Measurements from ENCODE around the gene KRTAP4-2. TPM values are rescaled to one million over a fixed set of nuclear protein-coding genes. Genes with fewer than 3 reads are reported as not detected.
"Not testable (repeated sequence)": the region's sequence is repeated elsewhere in the genome, so short reads cannot be mapped to it uniquely, and the experiment has no call there.

Gene KRTAP4-2
- total RNA-seq, 1 experiment from 2014 or later = not detected

DNA sequence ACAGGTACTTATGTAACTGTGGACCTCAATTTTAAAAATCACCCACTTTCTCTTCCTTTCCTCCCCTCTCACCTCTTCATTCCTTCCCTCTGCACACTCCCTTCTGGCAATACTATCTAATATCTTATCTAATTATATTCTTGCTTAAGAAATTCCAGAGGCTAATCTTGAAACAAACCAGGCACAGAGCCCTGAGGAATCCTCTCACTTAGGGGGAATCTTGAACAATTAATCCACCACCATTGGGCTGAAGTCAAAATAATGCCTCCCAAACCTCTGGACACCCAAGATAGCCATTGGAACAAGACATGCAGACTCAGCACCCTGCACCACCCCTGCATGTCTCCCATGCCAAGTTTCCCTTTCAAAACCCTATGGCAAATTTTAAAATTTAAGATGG lies 36.7 kb downstream of the KRTAP4-2 start (continued):
- TF ChIP-seq SIN3A (IDR thresholded peaks at IDR 0.05; ENCODE audit: low read depth) (no peak), JUND (IDR thresholded peaks at IDR 0.05) (no peak), SP1 (IDR thresholded peaks at IDR 0.05; ENCODE audit: low read depth) (no peak), POLR2AphosphoS5 (IDR thresholded peaks at IDR 0.05; ENCODE audit: low read depth, low read length) (no peak), YY1 (IDR thresholded peaks at IDR 0.05; ENCODE audit: extremely low read depth, insufficient replicate concordance, low read depth, low read length) (no peak), ELF1 (IDR thresholded peaks at IDR 0.05; ENCODE audit: borderline replicate concordance, low read depth) (no peak)

DNA sequence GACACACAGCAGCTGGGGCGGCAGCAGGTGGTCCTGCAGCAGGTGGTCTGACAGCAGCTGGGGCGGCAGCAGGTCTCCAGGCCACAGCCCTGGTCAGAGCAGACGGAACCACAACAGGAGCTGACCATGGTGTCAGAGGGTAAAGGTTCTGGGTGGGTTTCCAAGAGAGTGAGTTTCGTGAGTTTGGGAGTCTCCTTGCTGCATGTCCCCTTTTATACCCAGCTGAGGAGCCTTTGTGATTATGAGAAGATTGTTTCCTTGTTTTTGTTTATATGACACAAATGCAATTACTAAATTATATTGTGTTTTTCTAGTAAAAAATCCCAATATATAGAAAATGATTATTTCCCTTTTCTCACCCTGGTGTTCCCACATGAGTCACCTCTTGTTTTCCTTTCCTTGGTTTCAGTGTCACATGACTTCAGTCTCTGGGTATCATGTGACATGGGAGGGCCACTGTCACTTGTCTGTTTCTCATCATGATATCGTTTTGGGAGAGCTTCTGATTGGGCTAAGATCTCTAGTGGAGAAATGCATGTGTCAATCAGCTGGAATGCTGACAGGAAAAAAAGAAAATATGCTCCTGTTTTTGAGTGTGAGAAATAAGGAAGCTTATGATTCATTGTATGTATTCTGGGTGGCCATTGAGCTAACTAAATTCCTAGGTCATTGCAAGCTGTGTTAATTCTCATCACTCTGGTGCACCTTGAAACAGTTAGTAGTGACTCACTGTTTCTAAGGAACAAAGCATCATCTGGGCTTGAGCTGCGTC lies 37.5 kb downstream of the KRTAP4-2 start, which contains the start of gene KRTAP4-6:
TSS of gene KRTAP4-6 (minus strand) at position 185 of the 772 bp plus-strand sequence. CDS start at position 128, 57 bp downstream.
- H2AFZ ChIP-seq (ENCODE audit: low read depth, low read length, poor library complexity, severe bottlenecking) = no peak within 1 kb of the TSS
- ChIA-PET RAD21 (ENCODE audit: low non-redundant PET in 1 of 2, low total read pairs in 2 of 2, uncharacterized antibody in 2 of 2, unreplicated experiment in 2 of 2) (no interaction called here), CTCF (no interaction called here), POLR2A (interaction anchor here (1.0 kb wide), 1 partner anchor 56 kb away, joined by 5 read pairs; the partner anchor contains the start of gene KRTAP4-7)
- peak within 1 kb of the TSS; percentile 41 for H3K4me2 ChIP-seq (ENCODE audit: low read length)
- no peaks in the 10 kb centered on the region for H4K20me1 ChIP-seq (ENCODE audit: insufficient read depth)
- DNase-seq (ENCODE audit: low read depth, low spot score) = no peak
- H3K36me3 ChIP-seq (ENCODE audit: control insufficient read depth in 1 of 2, insufficient read depth in 2 of 2, low read length in 2 of 2) = peaks cover 0 to 9% of the 10 kb centered on the region in 2 experiments; a peak in 1 of 4 replicates
- H3K27ac ChIP-seq (ENCODE audit: low read depth, low read length) = peak within 1 kb of the TSS; percentile 45; the same call in 1 of the 2 replicates
- peak within 1 kb of the TSS; percentile 35 to 49 for H3K4me3 ChIP-seq (replicated peaks in 1 of 2; ENCODE audit: low read depth in 1 of 2, low read length in 2 of 2)
- ATAC-seq = no peak
- no peaks in the 10 kb centered on the region; a peak in 1 of 4 replicates for H3K4me1 ChIP-seq (ENCODE audit: control insufficient read depth in 1 of 2, insufficient read depth in 2 of 2, low read length in 2 of 2)
- peak within 1 kb of the TSS; percentile 41; the same call in 1 of the 2 replicates for H3K9ac ChIP-seq (ENCODE audit: low read length)
- no peaks in the 10 kb centered on the region for H3K79me2 ChIP-seq (ENCODE audit: insufficient read depth, low read length)
- no TSS peak for BruUV-seq (replicated peaks)
- TF ChIP-seq, protein P1, sequence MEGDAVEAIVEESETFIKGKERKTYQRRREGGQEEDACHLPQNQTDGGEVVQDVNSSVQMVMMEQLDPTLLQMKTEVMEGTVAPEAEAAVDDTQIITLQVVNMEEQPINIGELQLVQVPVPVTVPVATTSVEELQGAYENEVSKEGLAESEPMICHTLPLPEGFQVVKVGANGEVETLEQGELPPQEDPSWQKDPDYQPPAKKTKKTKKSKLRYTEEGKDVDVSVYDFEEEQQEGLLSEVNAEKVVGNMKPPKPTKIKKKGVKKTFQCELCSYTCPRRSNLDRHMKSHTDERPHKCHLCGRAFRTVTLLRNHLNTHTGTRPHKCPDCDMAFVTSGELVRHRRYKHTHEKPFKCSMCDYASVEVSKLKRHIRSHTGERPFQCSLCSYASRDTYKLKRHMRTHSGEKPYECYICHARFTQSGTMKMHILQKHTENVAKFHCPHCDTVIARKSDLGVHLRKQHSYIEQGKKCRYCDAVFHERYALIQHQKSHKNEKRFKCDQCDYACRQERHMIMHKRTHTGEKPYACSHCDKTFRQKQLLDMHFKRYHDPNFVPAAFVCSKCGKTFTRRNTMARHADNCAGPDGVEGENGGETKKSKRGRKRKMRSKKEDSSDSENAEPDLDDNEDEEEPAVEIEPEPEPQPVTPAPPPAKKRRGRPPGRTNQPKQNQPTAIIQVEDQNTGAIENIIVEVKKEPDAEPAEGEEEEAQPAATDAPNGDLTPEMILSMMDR (IDR thresholded peaks at IDR 0.05 in 2 of 3, conservative IDR thresholded peaks at IDR 0.05 in 1 of 3; ENCODE audit: borderline replicate concordance in 1 of 3, insufficient read depth in 1 of 3, low read depth in 2 of 3, low read length in 2 of 3) = no peak
- 0 out of 2 replicates have a peak, but pooled peaks have one; percentile 14 for TF ChIP-seq CBX3 (IDR thresholded peaks at IDR 0.05; ENCODE audit: low read depth)
- TF ChIP-seq, protein P2, sequence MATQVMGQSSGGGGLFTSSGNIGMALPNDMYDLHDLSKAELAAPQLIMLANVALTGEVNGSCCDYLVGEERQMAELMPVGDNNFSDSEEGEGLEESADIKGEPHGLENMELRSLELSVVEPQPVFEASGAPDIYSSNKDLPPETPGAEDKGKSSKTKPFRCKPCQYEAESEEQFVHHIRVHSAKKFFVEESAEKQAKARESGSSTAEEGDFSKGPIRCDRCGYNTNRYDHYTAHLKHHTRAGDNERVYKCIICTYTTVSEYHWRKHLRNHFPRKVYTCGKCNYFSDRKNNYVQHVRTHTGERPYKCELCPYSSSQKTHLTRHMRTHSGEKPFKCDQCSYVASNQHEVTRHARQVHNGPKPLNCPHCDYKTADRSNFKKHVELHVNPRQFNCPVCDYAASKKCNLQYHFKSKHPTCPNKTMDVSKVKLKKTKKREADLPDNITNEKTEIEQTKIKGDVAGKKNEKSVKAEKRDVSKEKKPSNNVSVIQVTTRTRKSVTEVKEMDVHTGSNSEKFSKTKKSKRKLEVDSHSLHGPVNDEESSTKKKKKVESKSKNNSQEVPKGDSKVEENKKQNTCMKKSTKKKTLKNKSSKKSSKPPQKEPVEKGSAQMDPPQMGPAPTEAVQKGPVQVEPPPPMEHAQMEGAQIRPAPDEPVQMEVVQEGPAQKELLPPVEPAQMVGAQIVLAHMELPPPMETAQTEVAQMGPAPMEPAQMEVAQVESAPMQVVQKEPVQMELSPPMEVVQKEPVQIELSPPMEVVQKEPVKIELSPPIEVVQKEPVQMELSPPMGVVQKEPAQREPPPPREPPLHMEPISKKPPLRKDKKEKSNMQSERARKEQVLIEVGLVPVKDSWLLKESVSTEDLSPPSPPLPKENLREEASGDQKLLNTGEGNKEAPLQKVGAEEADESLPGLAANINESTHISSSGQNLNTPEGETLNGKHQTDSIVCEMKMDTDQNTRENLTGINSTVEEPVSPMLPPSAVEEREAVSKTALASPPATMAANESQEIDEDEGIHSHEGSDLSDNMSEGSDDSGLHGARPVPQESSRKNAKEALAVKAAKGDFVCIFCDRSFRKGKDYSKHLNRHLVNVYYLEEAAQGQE (IDR thresholded peaks at IDR 0.05; ENCODE audit: low read depth) = no peak
- TF ChIP-seq YY1 (IDR thresholded peaks at IDR 0.05; ENCODE audit: extremely low read depth, insufficient replicate concordance, low read depth, low read length) = no peak
- H3K27me3 ChIP-seq (ENCODE audit: insufficient read depth, low read length) = no peaks in the 10 kb centered on the region
- intact Hi-C loops (cut with micrococcal nuclease) = no loop called here
- H3K9me2 ChIP-seq (ENCODE audit: insufficient read depth) = no peaks in the 10 kb centered on the region
- peaks cover 6 to 41% of the 10 kb centered on the region in 2 experiments; a peak in 3 of 4 replicates for H3K9me3 ChIP-seq (ENCODE audit: control insufficient read depth in 1 of 2, insufficient read depth in 1 of 2, low read depth in 1 of 2, low read length in 2 of 2)

DNA sequence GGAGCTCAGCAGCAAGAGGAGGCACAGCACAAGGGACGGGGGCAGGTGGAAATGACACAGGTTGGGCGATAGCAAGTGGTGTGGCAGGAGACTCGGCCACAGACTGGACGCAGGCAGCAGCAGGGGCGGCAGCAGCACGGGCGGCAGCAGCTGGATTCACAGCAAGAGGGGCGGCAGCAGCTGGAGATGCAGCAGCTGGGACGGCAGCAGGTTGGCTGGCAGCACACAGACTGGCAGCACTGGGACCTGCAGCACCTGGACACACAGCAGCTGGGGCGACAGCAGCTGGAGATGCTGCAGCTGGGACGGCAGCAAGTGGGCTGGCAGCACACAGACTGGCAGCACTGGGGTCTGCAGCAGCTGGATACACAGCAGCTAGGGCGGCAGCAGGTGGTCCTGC lies 38.2 kb downstream of the KRTAP4-2 start:
- POLR2A ChIA-PET = interaction anchor here (1.0 kb wide), 1 partner anchor 55 kb away, joined by 5 read pairs; the partner anchor contains the start of gene KRTAP4-7
- peak overlapping the region; percentile 35 to 49 for H3K4me3 ChIP-seq (replicated peaks in 1 of 2; ENCODE audit: low read depth in 1 of 2, low read length in 2 of 2)
- H3K36me3 ChIP-seq (ENCODE audit: control insufficient read depth in 1 of 2, insufficient read depth in 2 of 2, low read length in 2 of 2); BruUV-seq (replicated peaks); H3K79me2 ChIP-seq (ENCODE audit: insufficient read depth, low read length); H2AFZ ChIP-seq (ENCODE audit: low read depth, low read length, poor library complexity, severe bottlenecking); H3K27me3 ChIP-seq (ENCODE audit: insufficient read depth, low read length); intact Hi-C loops (cut with micrococcal nuclease); RAD21 ChIA-PET (ENCODE audit: low non-redundant PET in 1 of 2, low total read pairs in 2 of 2, uncharacterized antibody in 2 of 2, unreplicated experiment in 2 of 2); CTCF ChIA-PET; H3K9me2 ChIP-seq (ENCODE audit: insufficient read depth); H3K4me1 ChIP-seq (ENCODE audit: control insufficient read depth in 1 of 2, insufficient read depth in 2 of 2, low read length in 2 of 2); DNase-seq (ENCODE audit: low read depth, low spot score); H4K20me1 ChIP-seq (ENCODE audit: insufficient read depth): not testable (repeated sequence)
- peak overlapping the region; percentile 41; the same call in 1 of the 2 replicates for H3K9ac ChIP-seq (ENCODE audit: low read length)
- peak overlapping the region; percentile 41 for H3K4me2 ChIP-seq (ENCODE audit: low read length)
- peak overlapping the region; percentile 45; the same call in 1 of the 2 replicates for H3K27ac ChIP-seq (ENCODE audit: low read depth, low read length)
- ATAC-seq = peak; percentile 42; the same call in 1 of the 2 replicates
- H3K9me3 ChIP-seq (ENCODE audit: control insufficient read depth in 1 of 2, insufficient read depth in 1 of 2, low read depth in 1 of 2, low read length in 2 of 2) = peaks cover 6 to 41% of the 10 kb centered on the region in 2 experiments; a peak in 3 of 4 replicates
